GM19438 (cell line): ENCODE measurements around the gene SMYD3.

Source experiments
- ATAC-seq: cut with Tn5 transposase; IDR thresholded peaks from one replicate; pipeline ENCODE4 v1.9.1; 2021; ENCODE audit warnings: low read depth; ENCODE audit not compliant: unreplicated experiment

Gene SMYD3

GRCh38 chr1:246506674-246507481 is at the start of gene SMYD3:
SMYD3 (minus strand) TSS chr1:246507279.
- ATAC-seq: peak; percentile 90

DNA sequence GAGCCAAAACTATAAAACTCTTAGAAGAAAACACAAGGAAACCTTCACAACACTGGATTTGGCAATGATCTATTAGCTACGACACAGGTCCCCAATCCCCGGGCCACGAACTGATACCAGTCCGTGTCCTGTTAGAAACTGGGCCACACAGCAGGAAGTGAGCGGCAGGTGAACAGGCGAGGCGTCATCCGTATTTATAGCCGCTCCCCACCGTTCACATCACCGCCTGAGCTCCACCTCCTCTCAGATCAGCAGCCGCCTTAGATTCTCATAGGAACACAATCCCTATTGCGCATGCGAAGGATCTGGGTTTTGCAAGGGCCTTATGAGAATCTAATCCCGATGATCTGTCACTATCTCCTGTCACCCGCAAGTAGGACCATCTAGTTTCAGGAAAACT is 47.1 kb upstream of the SMYD3 start:
- ATAC-seq: no peak

GRCh38 chr1:246552110-246552509 is 45.0 kb upstream of the SMYD3 start:
- no peak for ATAC-seq

- no peak for ATAC-seq
Measured at GRCh38 chr1:246550402-246550801, 43.3 kb upstream of the SMYD3 start.

DNA sequence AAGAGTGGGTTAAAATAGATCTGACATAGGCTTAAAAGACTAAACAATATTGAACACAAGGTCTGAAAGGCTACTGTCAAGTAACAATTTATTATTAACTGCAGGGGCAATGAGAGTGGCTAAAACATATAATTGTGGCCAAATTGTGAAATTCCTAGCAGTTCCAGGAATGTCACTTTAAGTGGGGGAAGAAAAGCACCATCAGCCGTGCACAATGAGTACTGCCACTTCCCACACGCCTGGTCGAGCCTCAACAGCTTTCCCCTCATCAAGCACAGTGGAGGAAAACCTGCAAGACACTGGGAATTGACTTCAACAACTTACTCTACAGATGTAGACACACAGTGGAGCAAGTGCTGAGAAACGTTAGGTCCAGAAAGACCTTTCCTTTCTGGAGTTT is 42.6 kb upstream of the SMYD3 start:
- no peak for ATAC-seq

GRCh38 chr1:246544001-246544400 is 36.9 kb upstream of the SMYD3 start:
- ATAC-seq: no peak

DNA sequence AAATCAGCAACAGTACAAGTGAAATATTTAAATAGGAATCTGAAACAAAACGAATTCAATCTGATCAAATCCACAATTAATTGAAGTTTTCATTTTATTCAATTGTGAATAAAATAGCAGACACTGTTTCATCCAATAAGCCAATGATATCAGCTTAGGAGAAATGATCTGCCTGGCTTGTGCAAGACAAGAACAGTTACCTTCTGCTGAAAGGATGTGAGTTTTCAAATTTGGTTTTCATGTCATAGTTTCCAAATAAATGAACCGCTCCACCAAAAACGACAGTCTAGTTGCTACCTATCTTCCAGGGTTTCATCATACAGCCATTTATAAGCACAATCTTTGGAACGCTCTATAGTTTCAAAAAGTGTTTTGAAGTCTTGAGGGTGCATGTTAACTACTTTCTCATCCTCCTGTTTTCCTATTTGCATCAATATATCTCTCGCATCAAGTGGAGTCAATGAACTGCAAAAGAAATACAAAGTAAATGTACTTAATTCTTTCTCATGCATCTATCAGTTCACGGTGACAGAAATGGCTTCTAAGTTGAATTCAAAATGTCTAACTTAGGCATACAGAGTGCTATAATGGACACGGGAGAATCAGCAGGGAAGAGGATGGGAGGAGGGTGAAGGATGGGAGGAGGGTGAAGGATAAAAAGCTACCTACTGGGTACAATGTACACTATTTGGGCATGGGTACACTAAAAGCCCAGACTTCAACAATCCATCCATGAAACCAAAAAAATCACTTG is 33.8 kb upstream of the SMYD3 start:
- no peak for ATAC-seq

DNA sequence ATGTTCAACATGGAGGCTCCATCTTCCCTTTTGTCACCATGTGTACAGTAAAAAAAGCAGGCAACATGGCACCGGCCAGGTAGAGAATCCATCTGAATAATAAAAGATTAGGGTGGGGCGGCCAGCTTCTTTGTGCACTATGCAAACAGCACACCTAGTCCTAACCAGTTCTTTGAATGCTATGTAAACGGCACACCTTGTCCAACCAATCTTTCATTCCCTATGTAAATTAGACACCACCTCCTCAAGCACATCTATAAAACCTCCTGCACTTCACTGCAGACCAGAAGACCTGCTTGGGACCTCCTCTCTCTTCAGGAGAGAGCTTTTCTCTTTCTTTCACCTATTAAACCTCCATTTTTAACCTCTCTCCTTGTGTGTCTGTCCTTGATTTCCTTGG is 30.8 kb upstream of the SMYD3 start:
- no peak for ATAC-seq

GRCh38 chr1:246537441-246537840 is 30.4 kb upstream of the SMYD3 start:
- no peak for ATAC-seq

GRCh38 chr1:246534114-246534513 is 27.0 kb upstream of the SMYD3 start:
- ATAC-seq: no peak

DNA sequence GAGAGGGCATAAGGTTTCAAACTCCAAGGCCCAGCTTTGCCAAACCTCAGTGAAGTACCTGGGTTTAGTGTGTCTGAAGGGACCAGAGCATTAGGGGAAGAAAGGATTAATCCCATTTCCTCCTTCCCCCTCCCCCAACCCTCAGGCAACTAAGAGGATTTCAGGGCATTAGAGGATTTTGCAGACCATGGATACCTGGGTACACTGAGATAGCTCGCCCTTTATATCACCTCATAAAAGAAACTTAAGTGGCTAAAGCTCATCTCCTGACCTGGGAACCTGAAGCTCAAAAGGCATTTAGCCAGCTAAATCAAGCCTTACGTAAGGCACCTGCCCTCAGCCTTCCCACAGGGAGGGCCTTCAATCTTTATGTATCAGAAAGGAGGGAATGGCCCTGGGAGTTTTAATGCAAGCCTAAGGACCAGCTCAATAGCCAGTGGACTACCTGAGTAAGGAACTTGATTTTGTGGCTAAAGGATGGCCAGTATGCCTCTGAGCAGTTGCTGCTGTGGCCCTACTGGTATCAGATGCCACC is 26.4 kb upstream of the SMYD3 start:
- ATAC-seq: no peak

DNA sequence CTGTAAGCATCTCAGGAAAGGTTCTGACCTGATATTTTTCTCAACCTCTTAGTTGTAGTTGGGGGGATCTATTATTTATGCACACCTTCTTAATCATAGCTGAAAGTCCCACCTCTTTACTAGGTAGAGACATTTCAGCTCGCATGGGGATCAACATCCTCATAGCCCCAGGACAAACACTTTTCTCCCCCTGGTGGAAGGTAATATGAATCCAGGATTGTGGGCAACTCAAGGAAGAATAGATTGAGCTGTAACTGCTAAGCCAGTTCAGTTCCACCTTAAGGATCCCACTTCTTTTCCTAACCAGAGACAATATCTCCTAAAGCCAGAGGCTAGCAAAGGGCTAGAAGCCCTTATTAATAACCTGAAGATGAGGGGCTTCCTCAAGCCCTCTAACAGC is 25.4 kb upstream of the SMYD3 start:
- ATAC-seq: no peak

GRCh38 chr1:246530482-246530881 is 23.4 kb upstream of the SMYD3 start:
- no peak for ATAC-seq

GRCh38 chr1:246528933-246529731 is 22.1 kb upstream of the SMYD3 start:
- no peak for ATAC-seq

DNA sequence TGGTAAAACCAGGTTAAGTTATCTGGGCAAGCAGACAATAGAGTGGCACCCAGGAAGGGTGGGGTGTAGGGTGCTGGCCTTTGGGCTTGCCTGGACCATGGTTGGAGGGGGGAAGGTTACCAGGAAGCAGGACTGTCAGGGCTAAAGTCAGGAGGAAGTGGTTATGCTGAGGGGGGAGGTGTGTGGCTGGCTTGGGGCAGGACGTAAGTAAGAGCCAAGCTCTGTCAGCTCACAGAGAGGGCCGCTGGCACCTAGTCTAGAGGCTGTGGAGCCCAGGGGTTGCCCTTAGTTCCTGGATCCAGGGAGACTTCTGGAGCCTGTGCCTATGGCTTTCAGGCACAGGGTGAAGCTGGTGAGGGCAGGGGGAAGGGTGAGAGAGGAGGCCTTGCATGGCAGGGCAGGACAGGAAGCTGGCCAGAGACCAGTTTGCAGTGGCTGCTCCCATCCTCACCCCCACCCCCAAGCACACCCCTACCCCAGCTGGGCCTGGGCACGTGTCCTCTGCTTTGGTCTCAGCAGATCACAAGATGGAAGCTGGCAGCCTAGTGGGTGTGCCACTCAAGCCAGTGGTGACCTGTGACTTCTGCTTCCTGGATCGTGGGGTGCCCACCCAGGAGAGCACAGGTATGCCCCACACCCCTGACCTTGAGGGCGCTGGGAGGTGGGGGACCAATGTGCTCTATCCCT is 20.5 kb upstream of the SMYD3 start:
- ATAC-seq: peak; percentile 88

GRCh38 chr1:246526915-246527314 is 19.8 kb upstream of the SMYD3 start:
- no peak for ATAC-seq

DNA sequence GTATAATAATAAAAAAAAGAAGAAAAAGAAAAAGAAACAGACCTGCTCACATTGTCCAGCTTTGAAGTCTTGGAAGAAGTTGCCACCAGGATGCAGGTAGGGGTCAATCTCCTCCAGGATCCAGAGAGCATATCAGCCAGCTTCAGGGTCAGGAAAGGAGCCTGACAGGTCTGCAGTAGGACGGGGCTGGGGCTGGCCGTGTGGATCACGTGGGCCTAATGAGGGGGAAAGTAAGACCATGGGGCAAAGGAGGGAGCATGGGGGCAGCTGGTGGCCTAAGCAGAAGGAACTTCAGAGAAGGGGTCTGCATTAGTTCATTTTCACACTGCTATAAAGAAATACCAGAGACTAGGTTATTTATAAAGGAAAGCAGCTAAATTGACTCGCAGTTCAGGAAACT is 19.3 kb upstream of the SMYD3 start:
- ATAC-seq: no peak

DNA sequence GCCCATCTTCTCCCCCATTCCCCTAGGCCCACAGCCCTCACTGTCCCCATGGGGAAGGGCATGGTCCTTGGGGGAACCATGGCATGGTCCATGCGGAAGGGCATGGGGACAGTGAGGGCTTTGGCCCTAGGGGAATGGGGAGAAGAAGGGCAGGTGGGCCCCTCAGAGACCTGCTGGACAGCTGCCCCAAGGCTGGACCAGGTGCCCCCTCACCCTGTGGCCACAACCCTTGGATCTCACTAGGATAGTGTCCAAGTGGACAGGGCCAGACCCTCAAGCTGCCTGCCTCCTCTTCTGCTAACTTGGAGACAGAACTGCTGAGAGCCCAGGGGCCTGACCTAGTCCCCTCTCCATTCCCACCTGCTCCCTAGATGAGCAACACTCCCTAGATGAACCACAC is 12.4 kb upstream of the SMYD3 start:
- ATAC-seq: no peak

DNA sequence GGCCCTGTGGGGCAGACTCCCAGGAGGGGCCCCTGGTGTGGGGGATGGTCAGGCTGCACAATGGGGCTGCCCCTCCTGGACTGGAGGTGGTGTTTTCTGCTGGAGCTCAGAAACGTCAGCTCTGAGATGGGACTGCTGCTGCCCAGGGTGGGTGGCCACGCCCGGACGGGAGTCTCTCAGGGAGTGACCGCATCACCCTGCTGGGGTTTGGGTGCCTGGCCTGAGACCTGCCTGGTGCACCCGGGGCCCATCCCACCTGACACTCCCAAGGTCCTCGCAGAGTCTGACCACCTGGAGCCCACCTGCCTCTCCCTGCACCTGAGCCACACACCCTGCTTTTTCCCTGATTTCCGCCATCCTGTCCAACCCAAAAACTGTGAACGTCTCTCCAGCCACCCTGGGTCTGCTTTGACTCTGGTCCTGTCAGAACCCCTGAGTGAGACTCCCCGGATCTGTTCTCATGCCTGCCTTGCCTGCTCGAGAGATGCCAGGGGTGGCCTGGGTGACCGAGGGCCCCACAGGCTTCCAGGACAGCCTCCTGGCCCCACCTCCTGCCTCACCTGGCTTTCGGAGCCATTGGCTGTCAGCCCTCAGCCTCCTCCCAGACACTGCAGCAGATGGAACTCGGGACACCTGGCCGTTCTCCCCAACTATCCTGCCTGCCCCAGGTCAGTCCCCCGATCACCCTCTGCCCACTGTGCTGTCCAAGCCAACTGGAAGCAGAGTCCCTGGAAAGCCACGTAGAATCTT is 11.6 kb upstream of the SMYD3 start:
- ATAC-seq: no peak

DNA sequence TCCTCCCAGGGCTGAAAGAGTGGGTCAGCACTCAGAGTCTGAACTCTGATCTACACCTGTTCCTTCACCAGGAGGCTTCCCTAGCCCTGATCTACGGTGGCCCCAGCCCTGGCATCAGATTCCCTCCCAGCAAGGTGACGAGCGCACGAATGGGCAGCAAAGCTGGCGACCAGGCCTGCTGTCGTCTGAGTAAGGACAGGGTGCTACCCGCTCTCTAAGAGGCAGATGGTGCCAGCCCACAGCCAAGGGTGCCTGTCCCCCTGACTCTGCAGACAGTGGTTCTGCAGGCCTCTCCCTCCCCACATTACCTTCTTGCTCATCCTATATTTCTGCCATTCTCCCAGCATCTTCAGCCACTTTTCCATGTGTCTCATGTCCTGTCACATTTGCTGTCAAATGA is 10.3 kb upstream of the SMYD3 start:
- no peak for ATAC-seq
